Epithelial cell of esophagus (primary cell): ENCODE data around the gene TBL3.

ENCODE experiments used
- DNase-seq: peaks from one replicate; pipeline ENCODE4 v3.0.0; 2010; ENCODE audit warnings: low read depth
- H3K4me3 ChIP-seq: 2 replicates; pipeline ENCODE4 v1.5.1; 2011; ENCODE audit warnings: mild to moderate bottlenecking, low read length, control low read depth
- CTCF ChIP-seq: IDR thresholded peaks from 2 replicates; pipeline ENCODE4 v1.5.1; 2011; ENCODE audit warnings: low read depth, mild to moderate bottlenecking, low read length, control low read depth, inconsistent platforms; ENCODE audit not compliant: insufficient read depth; ENCODE audit errors: missing control alignments

The TBL3 gene

GRCh38 chr16:2026461-2027023, 54.7 kb downstream of the TBL3 start, which contains the start of gene NHERF2:
Gene NHERF2, plus strand, starts transcription at chr16:2026902. Its CDS starts 104 bp downstream, at chr16:2027006.
- DNase-seq = no peak
- no peak for TF ChIP-seq CTCF
- H3K4me3 ChIP-seq = peak within 1 kb of the TSS; percentile 49

- H3K4me3 ChIP-seq = peak overlapping the region; percentile 49
- peak; percentile 46 for DNase-seq
- no peak for TF ChIP-seq CTCF
These were observed 55.5 kb downstream of the TBL3 start for GRCh38 chr16:2027024-2028010.

DNA sequence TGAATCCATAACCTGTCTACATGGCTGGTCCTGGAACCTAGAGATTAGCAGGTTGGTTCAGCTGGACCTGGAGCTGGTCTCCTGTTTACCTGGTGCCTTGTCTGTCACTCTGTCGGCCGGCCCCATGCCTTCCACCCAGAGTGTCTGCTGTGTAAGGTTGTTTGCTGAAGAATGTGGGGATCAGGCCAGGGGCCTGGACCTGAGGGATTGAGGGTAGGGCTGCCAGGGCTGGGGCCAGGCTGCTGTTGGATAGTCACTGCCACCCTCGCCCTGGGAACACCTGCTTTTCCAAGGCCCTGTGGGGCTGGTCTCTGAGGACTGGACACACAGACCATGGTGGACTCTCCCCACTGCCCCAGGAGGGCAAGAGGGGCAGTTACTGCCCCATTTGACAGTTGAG, 56.3 kb downstream of the TBL3 start:
- no peak for DNase-seq
- TF ChIP-seq CTCF = no peak
- no peak overlapping the region for H3K4me3 ChIP-seq

GRCh38 chr16:2028620-2029220, 56.9 kb downstream of the TBL3 start:
- H3K4me3 ChIP-seq = no peak overlapping the region
- no peak for DNase-seq
- no peak for TF ChIP-seq CTCF

DNA sequence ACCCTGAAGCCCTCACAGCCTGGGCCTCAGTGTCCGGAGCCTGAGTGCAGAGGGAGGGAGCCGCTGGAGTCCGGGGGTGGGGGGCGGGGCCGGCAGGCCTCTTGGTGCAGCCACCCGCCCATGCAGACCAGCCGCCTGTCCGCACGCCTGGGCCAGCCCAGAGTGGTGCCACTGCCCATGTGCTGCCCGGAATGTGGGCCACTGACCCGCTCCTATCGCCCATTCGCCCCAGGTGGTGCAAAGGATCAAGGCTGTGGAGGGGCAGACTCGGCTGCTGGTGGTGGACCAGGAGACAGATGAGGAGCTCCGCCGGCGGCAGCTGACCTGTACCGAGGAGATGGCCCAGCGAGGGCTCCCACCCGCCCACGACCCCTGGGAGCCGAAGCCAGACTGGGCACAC, 57.5 kb downstream of the TBL3 start:
- TF ChIP-seq CTCF = no peak
- no peak for DNase-seq
- no peak overlapping the region for H3K4me3 ChIP-seq

DNA sequence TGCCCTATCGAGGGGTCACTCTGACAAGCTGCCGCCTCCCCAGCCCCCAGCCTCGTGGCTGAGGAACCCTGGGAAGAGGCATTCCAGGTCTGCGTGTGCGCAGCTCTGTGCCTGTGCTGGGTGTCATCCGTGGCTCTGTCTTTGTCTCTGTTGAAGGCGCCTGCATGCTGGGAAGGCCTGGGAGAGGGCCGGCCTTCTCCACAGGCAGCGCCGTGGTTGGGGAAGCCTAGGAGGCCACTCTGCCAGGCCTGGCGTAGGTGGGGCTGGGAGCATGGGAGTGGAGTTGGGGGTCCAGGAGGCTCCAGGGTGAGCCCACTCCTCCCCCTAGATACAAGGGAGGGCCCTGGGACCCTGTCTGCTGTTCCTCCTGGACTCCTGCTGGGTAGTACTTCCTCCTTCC, 58.2 kb downstream of the TBL3 start:
- no peak for DNase-seq
- TF ChIP-seq CTCF = no peak
- H3K4me3 ChIP-seq = no peak overlapping the region
